HCT116 (cell line): ENCODE results near the gene ENTR1. TPM values are rescaled to one million over a fixed set of nuclear protein-coding genes. Genes with fewer than 3 reads are reported as not detected.

Experiments
- ATAC-seq: fragments of 200-7000 bp; cut with Tn5 transposase; 2 replicates; pipeline ENCODE4 v1.9.1; 2020; ENCODE audit warnings: mild to moderate bottlenecking, moderate library complexity
- BruUV-seq: library from RNA; stranded (reverse); fragments of 400-500 nt; replicated peaks from 2 replicates; lab custom pipeline; 2021; lab: Mats Ljungman, UMichigan
- CTCF ChIA-PET: fragments of 300-600 bp; sonication (Branson Sonifier 250); formaldehyde crosslinking; loops from one replicate; lab custom pipeline; 2021; ENCODE audit warnings: antibody characterized with exemption; lab: Charles Lee
- POLR2A ChIA-PET: fragments of 300-600, 350-600 bp; sonication (Branson Sonifier 250); formaldehyde crosslinking; loops from one replicate; lab custom pipeline; 2021; ENCODE audit warnings: antibody characterized with exemption; lab: Charles Lee
- RAD21 ChIA-PET, 2 experiments: fragments of 300-600 bp; sonication (Branson Sonifier 250); formaldehyde crosslinking; loops; one replicate each; lab custom pipeline; 2023; ENCODE audit warnings: low total read pairs in 2 of 2; ENCODE audit not compliant: uncharacterized antibody in 2 of 2, unreplicated experiment in 2 of 2, low non-redundant PET in 1 of 2; lab: Charles Lee
- DNase-seq: peaks from one replicate; pipeline ENCODE4 v3.0.0-alpha.2; 2010; ENCODE audit warnings: low read depth, low spot score
- H2AFZ ChIP-seq: fragments of 200-600 bp; shearing (Covaris generic), sonication (generic); 2 replicates; pipeline ENCODE4 v1.6.1; 2017; ENCODE audit warnings: low read depth, mixed run types, mixed read lengths, antibody characterized with exemption, low read length; ENCODE audit not compliant: poor library complexity, severe bottlenecking
- H3K27ac ChIP-seq: 2 replicates; pipeline ENCODE4 v1.5.1; 2012; ENCODE audit warnings: low read depth, low read length
- H3K27me3 ChIP-seq: fragments of 200-600 bp; sonication (generic); 2 replicates; pipeline ENCODE4 v1.6.1; 2016; ENCODE audit warnings: mixed run types, low read length, mixed read lengths; ENCODE audit not compliant: insufficient read depth
- H3K36me3 ChIP-seq, 2 experiments: fragments of 200-500 bp in 1 of 2; fragments of 200-600 bp in 1 of 2; sonication (Bioruptor generic) in 1 of 2; sonication (generic) in 1 of 2; 2 replicates each; pipeline versions ENCODE4 v1.5.1 to v1.6.1; 2014 to 2016; ENCODE audit warnings: low read length in 2 of 2, inconsistent platforms in 1 of 2, mixed read lengths in 1 of 2, mixed run types in 1 of 2; ENCODE audit not compliant: insufficient read depth in 2 of 2, control insufficient read depth in 1 of 2
- H3K4me1 ChIP-seq, 2 experiments: fragments of 200-600 bp in 1 of 2; sonication (generic) in 1 of 2; 2 replicates each; pipeline versions ENCODE4 v1.5.1 to v1.6.1; 2012 to 2017; ENCODE audit warnings: low read length in 2 of 2, inconsistent platforms in 1 of 2, mild to moderate bottlenecking in 1 of 2, mixed read lengths in 1 of 2, mixed run types in 1 of 2, moderate library complexity in 1 of 2; ENCODE audit not compliant: insufficient read depth in 2 of 2, control insufficient read depth in 1 of 2
- H3K4me2 ChIP-seq: fragments of 200-600 bp; sonication (generic); 2 replicates; pipeline ENCODE4 v1.6.1; 2017; ENCODE audit warnings: mixed run types, low read length, mixed read lengths
- H3K4me3 ChIP-seq, 2 experiments: fragments of 200-600 bp in 1 of 2; sonication (generic) in 1 of 2; replicated peaks in 1 of 2; 2 replicates each; pipeline ENCODE4 v1.5.1; 2011 to 2016; ENCODE audit warnings: low read length in 2 of 2, control low read depth in 1 of 2, low read depth in 1 of 2, mild to moderate bottlenecking in 1 of 2, mixed read lengths in 1 of 2, mixed run types in 1 of 2
- H3K79me2 ChIP-seq: fragments of 200-600 bp; sonication (generic); 2 replicates; pipeline ENCODE4 v1.6.1; 2017; ENCODE audit warnings: mild to moderate bottlenecking, mixed run types, low read length, moderate library complexity, mixed read lengths; ENCODE audit not compliant: insufficient read depth
- H3K9ac ChIP-seq: fragments of 200-600 bp; sonication (generic); 2 replicates; pipeline ENCODE4 v1.6.1; 2016; ENCODE audit warnings: low read length, mixed read lengths
- H3K9me2 ChIP-seq: fragments of 200-600 bp; sonication (generic), shearing (Covaris generic); 2 replicates; pipeline ENCODE4 v1.6.1; 2017; ENCODE audit warnings: mixed run types, mild to moderate bottlenecking, moderate library complexity; ENCODE audit not compliant: insufficient read depth
- H3K9me3 ChIP-seq, 2 experiments: fragments of 200-500 bp in 1 of 2; fragments of 200-600 bp in 1 of 2; sonication (Bioruptor generic) in 1 of 2; sonication (generic) in 1 of 2; 2 replicates each; pipeline ENCODE4 v1.6.1; 2014 to 2017; ENCODE audit warnings: low read length in 2 of 2, mixed read lengths in 2 of 2, inconsistent platforms in 1 of 2, low read depth in 1 of 2, mild to moderate bottlenecking in 1 of 2, mixed run types in 1 of 2, moderate library complexity in 1 of 2; ENCODE audit not compliant: control insufficient read depth in 1 of 2, insufficient read depth in 1 of 2
- H4K20me1 ChIP-seq: fragments of 200-600 bp; sonication (generic), shearing (Covaris generic); 2 replicates; pipeline ENCODE4 v1.6.1; 2017; ENCODE audit warnings: mixed run types, mild to moderate bottlenecking, moderate library complexity; ENCODE audit not compliant: insufficient read depth
- CEBPB ChIP-seq: IDR thresholded peaks from 2 replicates; pipeline ENCODE4 v1.6.1; 2012; ENCODE audit warnings: low read depth
- EZH2 ChIP-seq: fragments of 200-600 bp; sonication (generic); IDR thresholded peaks from 2 replicates; pipeline ENCODE4 v1.6.1; 2017; ENCODE audit warnings: antibody characterized with exemption, mixed run types
- MAX ChIP-seq: IDR thresholded peaks from 2 replicates; pipeline ENCODE4 v1.6.1; 2012
- SIN3A ChIP-seq: IDR thresholded peaks from 2 replicates; pipeline ENCODE4 v1.6.1; 2012; ENCODE audit warnings: low read depth
- TCF7L2 ChIP-seq: IDR thresholded peaks from 2 replicates; pipeline ENCODE4 v1.7.0; 2011; ENCODE audit warnings: borderline replicate concordance, inconsistent platforms; ENCODE audit not compliant: insufficient read depth, insufficient read length; ENCODE audit errors: extremely low read depth
- ZBTB33 ChIP-seq: IDR thresholded peaks from 2 replicates; pipeline ENCODE4 v1.6.1; 2011; ENCODE audit warnings: mild to moderate bottlenecking, low read length, moderate library complexity; ENCODE audit not compliant: insufficient replicate concordance; ENCODE audit errors: extremely low read depth
- intact Hi-C: fragments of 100-400 bp; cut with micrococcal nuclease; formaldehyde crosslinking; loops from 2 replicates; pipeline ENCODE4 v1.10.0; 2022
- total RNA-seq: library from RNA; stranded (reverse); gene quantifications from one replicate; pipeline ENCODE4 v1.2.1, GENCODE V29; 2021; ENCODE audit not compliant: unreplicated experiment

Gene ENTR1
- total RNA-seq, 1 experiment from 2014 or later = 119 TPM

- intact Hi-C loops = no loop called here
- peaks cover 31 to 38% of the 10 kb centered on the region in 2 experiments; a peak in 3 of 4 replicates for H3K36me3 ChIP-seq
- H3K79me2 ChIP-seq = no peaks in the 10 kb centered on the region; the same call in 1 of the 2 replicates
- RAD21 ChIA-PET = interaction anchor here in 1 of 2 experiments (0.6 kb wide), 1 partner anchor 686 kb away, joined by 3 read pairs; no protein-coding TSS in a partner anchor
- POLR2A ChIA-PET = no interaction called here
- no peak for ATAC-seq
- H3K27me3 ChIP-seq = no peaks in the 10 kb centered on the region
- no peaks in the 10 kb centered on the region for H3K4me1 ChIP-seq
- H3K4me3 ChIP-seq = no peak overlapping the region
- no peak overlapping the region for H3K4me2 ChIP-seq
- no peak overlapping the region for H3K27ac ChIP-seq
- no TSS peak for BruUV-seq
- H3K9me3 ChIP-seq = no peaks in the 10 kb centered on the region
- H3K9ac ChIP-seq = no peak overlapping the region
- no peaks in the 10 kb centered on the region for H4K20me1 ChIP-seq
- H2AFZ ChIP-seq = no peak overlapping the region
- no peaks in the 10 kb centered on the region for H3K9me2 ChIP-seq
- TF ChIP-seq SIN3A (no peak), TCF7L2 (no peak), MAX (no peak), CEBPB (no peak)
- CTCF ChIA-PET = no interaction called here
- no peak for DNase-seq
Observed at GRCh38 chr9:136385015-136385414, 25.4 kb downstream of the ENTR1 start.

GRCh38 chr9:136383436-136383835 lies 27.0 kb downstream of the ENTR1 start:
- POLR2A ChIA-PET = no interaction called here
- Histone ChIP-seq H2AFZ (no peak overlapping the region), H3K79me2 (no peaks in the 10 kb centered on the region), H3K4me2 (no peak overlapping the region), H3K27me3 (no peaks in the 10 kb centered on the region), H3K27ac (no peak overlapping the region), H3K9me3 (no peaks in the 10 kb centered on the region), H3K4me3 (no peak overlapping the region), H3K9ac (no peak overlapping the region), H3K9me2 (no peaks in the 10 kb centered on the region), H4K20me1 (no peaks in the 10 kb centered on the region), H3K36me3 (peaks cover 24 to 28% of the 10 kb centered on the region in 2 experiments; a peak in 3 of 4 replicates), H3K4me1 (no peaks in the 10 kb centered on the region)
- intact Hi-C loops = no loop called here
- DNase-seq = no peak
- RAD21 ChIA-PET = no interaction called here
- ATAC-seq = no peak
- CTCF ChIA-PET = no interaction called here
- BruUV-seq = no TSS peak
- TF ChIP-seq MAX (no peak), EZH2 (no peak), ZBTB33 (no peak)
